ENCODE data around the gene GRB7. TPM values are rescaled to one million over a fixed set of nuclear protein-coding genes. Genes with fewer than 3 reads are reported as not detected.

GRB7 gene
- total and polyA plus RNA-seq, 10 donors: 0.04 to 1.9 (median 0.51) TPM; not detected in 1

DNA sequence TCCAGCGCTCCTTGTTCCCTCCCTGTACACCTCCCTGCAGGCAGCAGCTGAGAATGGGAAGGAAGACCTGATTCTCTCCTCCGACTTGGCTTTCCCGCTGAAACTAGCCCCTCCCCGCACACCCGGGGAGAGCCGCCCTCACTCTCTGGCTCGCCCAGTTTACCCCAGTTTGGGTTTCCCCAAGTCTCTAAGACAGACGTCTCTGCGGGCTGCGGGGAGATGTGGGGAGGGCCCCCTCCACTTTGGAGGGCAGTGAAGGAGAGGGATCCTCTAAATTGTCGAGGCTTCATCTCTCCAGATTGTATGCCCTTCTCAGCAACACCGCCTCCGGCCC, 797 bp downstream of the GRB7 start:
- DNase-seq: peak; percentile 59
- H3K9me3 ChIP-seq: no peaks in the 10 kb centered on the region
- no peaks in the 10 kb centered on the region for H3K36me3 ChIP-seq
- 3 to 7% (median 5%) methylated on average over 9 to 13 of the region's 13 CpGs for WGBS, 5 donors
- TF ChIP-seq, protein P1, sequence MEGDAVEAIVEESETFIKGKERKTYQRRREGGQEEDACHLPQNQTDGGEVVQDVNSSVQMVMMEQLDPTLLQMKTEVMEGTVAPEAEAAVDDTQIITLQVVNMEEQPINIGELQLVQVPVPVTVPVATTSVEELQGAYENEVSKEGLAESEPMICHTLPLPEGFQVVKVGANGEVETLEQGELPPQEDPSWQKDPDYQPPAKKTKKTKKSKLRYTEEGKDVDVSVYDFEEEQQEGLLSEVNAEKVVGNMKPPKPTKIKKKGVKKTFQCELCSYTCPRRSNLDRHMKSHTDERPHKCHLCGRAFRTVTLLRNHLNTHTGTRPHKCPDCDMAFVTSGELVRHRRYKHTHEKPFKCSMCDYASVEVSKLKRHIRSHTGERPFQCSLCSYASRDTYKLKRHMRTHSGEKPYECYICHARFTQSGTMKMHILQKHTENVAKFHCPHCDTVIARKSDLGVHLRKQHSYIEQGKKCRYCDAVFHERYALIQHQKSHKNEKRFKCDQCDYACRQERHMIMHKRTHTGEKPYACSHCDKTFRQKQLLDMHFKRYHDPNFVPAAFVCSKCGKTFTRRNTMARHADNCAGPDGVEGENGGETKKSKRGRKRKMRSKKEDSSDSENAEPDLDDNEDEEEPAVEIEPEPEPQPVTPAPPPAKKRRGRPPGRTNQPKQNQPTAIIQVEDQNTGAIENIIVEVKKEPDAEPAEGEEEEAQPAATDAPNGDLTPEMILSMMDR (IDR thresholded peaks at IDR 0.05 in 8 of 11, conservative IDR thresholded peaks at IDR 0.05 in 3 of 11): no peak
- TF ChIP-seq POLR2A (IDR thresholded peaks at IDR 0.05): no peak
- no peak for TF ChIP-seq POLR2AphosphoS5 (IDR thresholded peaks at IDR 0.05)
- peak overlapping the region in 1 of 8 donors; percentile 45 for H3K27ac ChIP-seq
- peaks cover 3 to 79% (median 41%) of the 10 kb centered on the region in 7 donors for H3K27me3 ChIP-seq (replicated peaks in 1 of 7)
- H3K4me3 ChIP-seq: peak overlapping the region in 5 of 8 donors; percentile 14 to 59 (median 17)
- intact Hi-C loops (cut with DNase I; ENCODE audit: low total_unique reads): no loop called here
- H3K4me1 ChIP-seq: peaks cover 7 to 43% (median 31%) of the 10 kb centered on the region in 6 donors

DNA sequence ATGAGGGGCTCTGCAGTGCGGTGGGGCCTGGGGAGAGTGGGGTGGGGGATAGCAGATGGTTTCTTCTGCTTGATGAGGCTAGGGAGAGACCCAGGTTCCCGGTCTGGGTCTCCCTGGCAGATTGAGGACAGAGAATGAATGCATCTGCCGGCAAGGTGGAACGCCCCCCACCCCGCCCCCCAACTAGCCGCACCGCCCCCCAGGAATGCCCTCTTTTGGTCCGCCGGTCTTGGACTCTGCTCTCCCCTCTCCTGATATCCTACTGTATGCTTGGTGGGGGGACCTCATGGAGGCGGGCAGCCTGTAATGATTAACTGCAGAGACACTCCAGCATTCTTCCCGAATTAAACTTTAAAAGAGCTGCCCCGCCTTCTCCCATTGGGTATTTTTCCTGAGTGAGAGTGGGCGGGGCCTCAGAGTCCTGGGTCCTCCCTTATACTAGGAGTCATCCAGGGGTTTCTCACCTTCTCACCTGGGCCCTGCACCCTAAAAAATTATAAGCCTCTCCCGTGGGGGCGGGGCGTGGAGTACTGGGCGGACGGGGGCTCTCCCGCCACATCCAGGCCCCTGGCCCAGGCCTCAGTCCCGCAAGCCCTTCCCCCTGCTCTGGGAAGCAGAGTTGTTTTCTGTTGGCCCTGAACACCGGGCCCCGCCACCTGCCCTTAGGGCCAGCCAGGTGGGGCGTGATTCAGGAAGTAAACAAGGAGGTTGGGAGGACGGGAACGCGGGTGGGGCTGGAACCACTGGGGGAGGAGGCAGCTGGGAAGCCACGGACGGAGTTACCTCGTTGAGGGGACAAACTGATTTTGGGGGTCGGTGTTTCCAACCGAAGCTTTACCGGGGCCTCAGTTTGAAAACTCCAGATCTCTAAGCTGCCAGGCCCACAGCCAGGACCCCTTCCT, 1.5 kb downstream of the GRB7 start:
- DNase-seq: peak; percentile 70
- intact Hi-C loops (cut with DNase I; ENCODE audit: low total_unique reads): no loop called here
- TF ChIP-seq POLR2A (IDR thresholded peaks at IDR 0.05) (no peak), POLR2AphosphoS5 (IDR thresholded peaks at IDR 0.05) (no peak)
- TF ChIP-seq, protein P1 (IDR thresholded peaks at IDR 0.05 in 8 of 11, conservative IDR thresholded peaks at IDR 0.05 in 3 of 11): no peak
- Histone ChIP-seq H3K4me1 (peaks cover 7 to 43% (median 31%) of the 10 kb centered on the region in 6 donors), H3K9me3 (no peaks in the 10 kb centered on the region), H3K27ac (peak overlapping the region in 1 of 8 donors; percentile 45), H3K36me3 (no peaks in the 10 kb centered on the region), H3K4me3 (peak overlapping the region in 6 of 8 donors; percentile 2 to 59 (median 16)), H3K27me3 (replicated peaks in 1 of 7) (peaks cover 3 to 85% (median 41%) of the 10 kb centered on the region in 7 donors)
- WGBS, 5 donors: 13 to 20% (median 18%) methylated on average over 28 to 32 of the region's 32 CpGs

GRCh38 chr17:39739885-39740356, 2.2 kb downstream of the GRB7 start:
- Histone ChIP-seq H3K9me3 (no peaks in the 10 kb centered on the region), H3K4me1 (peaks cover 7 to 43% (median 31%) of the 10 kb centered on the region in 6 donors), H3K4me3 (peak overlapping the region in 3 of 8 donors; percentile 16 to 59 (median 34)), H3K36me3 (no peaks in the 10 kb centered on the region), H3K27me3 (replicated peaks in 1 of 7) (peaks cover 3 to 88% (median 41%) of the 10 kb centered on the region in 7 donors), H3K27ac (peak overlapping the region in 1 of 8 donors; percentile 45)
- DNase-seq: no peak
- WGBS, 5 donors: 52 to 58% (median 57%) methylated on average over 7 to 9 of the region's 9 CpGs
- TF ChIP-seq POLR2AphosphoS5 (IDR thresholded peaks at IDR 0.05) (no peak), POLR2A (IDR thresholded peaks at IDR 0.05) (no peak)
- TF ChIP-seq, protein P1 (IDR thresholded peaks at IDR 0.05 in 8 of 11, conservative IDR thresholded peaks at IDR 0.05 in 3 of 11): no peak
- intact Hi-C loops (cut with DNase I; ENCODE audit: low total_unique reads): no loop called here

Data from spleen (tissue), 11 donors.